ENCODE measurements around the gene TRIM7. TPM values are rescaled to one million over a fixed set of nuclear protein-coding genes. Genes with fewer than 3 reads are reported as not detected.
A peak's percentile ranks its signal among the peaks of the same experiment; 100 is the strongest.

Gene TRIM7
- total RNA-seq, 1 experiment from 2014 or later = 30.2 TPM

- no peaks in the 10 kb centered on the region for H3K9me2 ChIP-seq (ENCODE audit: insufficient read depth)
- H3K27ac ChIP-seq (ENCODE audit: low read depth, low read length) = peak overlapping the region; percentile 67
- no peaks in the 10 kb centered on the region for H3K9me3 ChIP-seq (ENCODE audit: control insufficient read depth in 1 of 2, insufficient read depth in 1 of 2, low read depth in 1 of 2, low read length in 2 of 2)
- peak overlapping the region; percentile 93 for H2AFZ ChIP-seq (ENCODE audit: low read depth, low read length, poor library complexity, severe bottlenecking)
- no peaks in the 10 kb centered on the region for H3K36me3 ChIP-seq (ENCODE audit: control insufficient read depth in 1 of 2, insufficient read depth in 2 of 2, low read length in 2 of 2)
- CTCF ChIA-PET = no interaction called here
- H3K9ac ChIP-seq (ENCODE audit: low read length) = peak overlapping the region; percentile 45
- H3K27me3 ChIP-seq (ENCODE audit: insufficient read depth, low read length) = no peaks in the 10 kb centered on the region
- POLR2A ChIA-PET = interaction anchor here (0.7 to 3.2 kb wide), 5 partner anchors 14 to 36 kb away, joined by 3 to 13 read pairs (median 4); partner anchors contain the start of genes TRIM41 and TRIM7
- no peaks in the 10 kb centered on the region for H3K79me2 ChIP-seq (ENCODE audit: insufficient read depth, low read length)
- BruUV-seq (replicated peaks) = no TSS peak
- H3K4me1 ChIP-seq (ENCODE audit: control insufficient read depth in 1 of 2, insufficient read depth in 2 of 2, low read length in 2 of 2) = peaks cover 26 to 57% of the 10 kb centered on the region in 2 experiments
- RAD21 ChIA-PET (ENCODE audit: low non-redundant PET in 1 of 2, low total read pairs in 2 of 2, uncharacterized antibody in 2 of 2, unreplicated experiment in 2 of 2) = no interaction called here
- intact Hi-C loops (cut with micrococcal nuclease) = no loop called here
- ATAC-seq (no peak), DNase-seq (ENCODE audit: low read depth, low spot score) (no peak)
- no peaks in the 10 kb centered on the region for H4K20me1 ChIP-seq (ENCODE audit: insufficient read depth)
- H3K4me3 ChIP-seq (replicated peaks in 1 of 2; ENCODE audit: low read depth in 1 of 2, low read length in 2 of 2) = peak overlapping the region; percentile 29 to 42
- no peak for TF ChIP-seq EGR1 (IDR thresholded peaks at IDR 0.05; ENCODE audit: low read depth)
- TF ChIP-seq CBX3 (IDR thresholded peaks at IDR 0.05; ENCODE audit: low read depth) = no peak
- no peak for TF ChIP-seq SP1 (IDR thresholded peaks at IDR 0.05; ENCODE audit: low read depth)
- no peak for TF ChIP-seq POLR2A (IDR thresholded peaks at IDR 0.05; ENCODE audit: borderline replicate concordance, extremely low read depth, insufficient read depth, insufficient read length)
- no peak for TF ChIP-seq EZH2phosphoT487 (IDR thresholded peaks at IDR 0.05; ENCODE audit: borderline replicate concordance)
- no peak for TF ChIP-seq TCF7L2 (IDR thresholded peaks at IDR 0.05; ENCODE audit: borderline replicate concordance, extremely low read depth, insufficient read depth, insufficient read length)
- TF ChIP-seq CEBPB (IDR thresholded peaks at IDR 0.05; ENCODE audit: low read depth) = no peak
- TF ChIP-seq JUND (IDR thresholded peaks at IDR 0.05) = no peak
- TF ChIP-seq ELF1 (IDR thresholded peaks at IDR 0.05; ENCODE audit: borderline replicate concordance, low read depth) = no peak
- TF ChIP-seq ZNF274 (IDR thresholded peaks at IDR 0.05; ENCODE audit: low read depth, low read length) = no peak
- TF ChIP-seq REST (IDR thresholded peaks at IDR 0.05; ENCODE audit: low read depth) = no peak
- no peak for TF ChIP-seq EZH2 (IDR thresholded peaks at IDR 0.05)
- no peak for TF ChIP-seq SRF (IDR thresholded peaks at IDR 0.05; ENCODE audit: low read depth)
- peak overlapping the region; percentile 90 for H3K4me2 ChIP-seq (ENCODE audit: low read length)
Observed at GRCh38 chr5:181186986-181187499, 18.0 kb downstream of the TRIM7 start.

All from HCT116 (cell line).